ENCODE measurements around the gene RSBN1.

The RSBN1 gene

DNA sequence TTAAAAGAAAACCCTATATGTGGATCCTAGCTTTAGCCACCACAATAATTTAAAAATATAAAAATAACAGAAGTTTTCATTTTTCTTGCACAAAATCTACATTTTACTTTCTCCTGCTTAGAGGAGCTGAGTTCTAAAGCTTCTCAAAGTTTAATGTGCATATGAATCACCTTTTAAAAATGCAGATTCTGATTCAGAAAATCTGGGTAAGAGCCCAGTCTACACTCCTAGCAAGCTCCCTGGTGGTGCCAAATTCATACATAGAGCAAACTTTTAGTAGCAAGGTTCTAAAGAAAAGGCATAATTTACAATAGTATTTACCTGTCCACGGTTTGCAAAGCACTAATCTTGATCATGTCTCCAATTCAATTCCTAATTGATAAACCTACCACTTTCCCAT, 19.3 kb downstream of the RSBN1 start:
- peak; percentile 45 for DNase-seq (ENCODE audit: low read depth)
- no peak overlapping the region for H3K4me3 ChIP-seq (replicated peaks; ENCODE audit: low read depth, low read length)
- TF ChIP-seq, protein P1, sequence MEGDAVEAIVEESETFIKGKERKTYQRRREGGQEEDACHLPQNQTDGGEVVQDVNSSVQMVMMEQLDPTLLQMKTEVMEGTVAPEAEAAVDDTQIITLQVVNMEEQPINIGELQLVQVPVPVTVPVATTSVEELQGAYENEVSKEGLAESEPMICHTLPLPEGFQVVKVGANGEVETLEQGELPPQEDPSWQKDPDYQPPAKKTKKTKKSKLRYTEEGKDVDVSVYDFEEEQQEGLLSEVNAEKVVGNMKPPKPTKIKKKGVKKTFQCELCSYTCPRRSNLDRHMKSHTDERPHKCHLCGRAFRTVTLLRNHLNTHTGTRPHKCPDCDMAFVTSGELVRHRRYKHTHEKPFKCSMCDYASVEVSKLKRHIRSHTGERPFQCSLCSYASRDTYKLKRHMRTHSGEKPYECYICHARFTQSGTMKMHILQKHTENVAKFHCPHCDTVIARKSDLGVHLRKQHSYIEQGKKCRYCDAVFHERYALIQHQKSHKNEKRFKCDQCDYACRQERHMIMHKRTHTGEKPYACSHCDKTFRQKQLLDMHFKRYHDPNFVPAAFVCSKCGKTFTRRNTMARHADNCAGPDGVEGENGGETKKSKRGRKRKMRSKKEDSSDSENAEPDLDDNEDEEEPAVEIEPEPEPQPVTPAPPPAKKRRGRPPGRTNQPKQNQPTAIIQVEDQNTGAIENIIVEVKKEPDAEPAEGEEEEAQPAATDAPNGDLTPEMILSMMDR (IDR thresholded peaks at IDR 0.05; ENCODE audit: low read length, missing control alignments), result no peak

DNA sequence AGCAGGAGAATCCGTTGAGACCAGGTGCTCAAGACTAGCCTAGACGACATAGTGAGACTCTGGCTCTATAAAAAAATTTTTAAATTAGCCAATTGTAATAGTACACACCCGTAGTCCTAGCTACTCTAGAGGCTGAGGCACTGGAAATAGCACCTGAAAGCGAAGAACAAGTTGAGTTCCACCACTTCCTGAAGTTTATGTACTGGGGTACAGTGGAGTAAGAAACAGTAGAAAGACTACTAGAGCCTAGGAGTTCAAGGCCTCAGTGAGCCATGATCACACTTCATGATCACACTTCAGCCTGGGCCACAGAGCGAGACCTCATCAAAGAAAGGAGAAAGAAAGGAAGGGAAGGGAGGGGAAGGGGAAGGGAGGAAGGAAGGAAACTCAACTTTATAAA, 19.8 kb downstream of the RSBN1 start:
- no peak overlapping the region for H3K4me3 ChIP-seq (replicated peaks; ENCODE audit: low read depth, low read length)
- DNase-seq (ENCODE audit: low read depth), result no peak
- TF ChIP-seq, protein P1 (IDR thresholded peaks at IDR 0.05; ENCODE audit: low read length, missing control alignments), result no peak

DNA sequence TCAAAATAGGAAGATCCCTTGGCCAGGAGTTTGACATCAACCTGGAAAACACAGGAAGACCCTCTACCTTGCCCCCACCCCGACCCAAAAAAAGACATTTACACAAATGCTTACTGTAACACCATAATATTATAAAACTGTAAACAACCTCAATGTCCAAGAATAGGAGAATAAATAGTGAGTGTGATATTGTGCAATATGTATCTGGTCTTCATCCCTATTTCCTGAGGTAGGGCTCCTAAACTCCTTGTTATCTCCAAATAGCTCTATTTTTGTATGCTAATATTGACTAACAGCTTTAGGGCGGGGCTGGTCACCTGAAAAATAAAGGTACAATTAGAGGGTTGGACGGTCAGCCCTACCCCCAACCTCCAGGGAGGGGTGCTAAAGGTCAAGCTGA, 23.5 kb downstream of the RSBN1 start:
- no peak overlapping the region for H3K4me3 ChIP-seq (replicated peaks; ENCODE audit: low read depth, low read length)
- no peak for DNase-seq (ENCODE audit: low read depth)
- TF ChIP-seq, protein P1 (IDR thresholded peaks at IDR 0.05; ENCODE audit: low read length, missing control alignments), result no peak

DNA sequence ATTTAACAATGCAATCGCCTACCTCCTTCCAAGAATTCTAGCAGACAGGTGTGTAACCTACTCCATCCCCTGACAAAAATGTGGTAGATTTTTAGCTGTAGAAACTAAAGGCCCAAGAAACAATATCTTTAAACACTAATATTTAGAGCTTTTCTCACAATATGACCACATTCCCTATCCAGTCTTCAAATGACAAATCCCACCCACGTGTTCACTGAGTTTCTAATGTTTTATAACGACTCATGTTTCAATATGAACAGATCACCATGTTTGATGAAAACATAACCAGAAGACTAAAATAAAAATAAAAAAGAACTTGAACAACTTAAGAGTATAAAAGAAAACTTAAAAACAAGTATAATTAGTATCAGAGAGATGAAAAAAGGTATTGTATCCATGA, 24.6 kb downstream of the RSBN1 start:
- no peak overlapping the region for H3K4me3 ChIP-seq (replicated peaks; ENCODE audit: low read depth, low read length)
- TF ChIP-seq, protein P1 (IDR thresholded peaks at IDR 0.05; ENCODE audit: low read length, missing control alignments), result no peak
- DNase-seq (ENCODE audit: low read depth), result no peak

DNA sequence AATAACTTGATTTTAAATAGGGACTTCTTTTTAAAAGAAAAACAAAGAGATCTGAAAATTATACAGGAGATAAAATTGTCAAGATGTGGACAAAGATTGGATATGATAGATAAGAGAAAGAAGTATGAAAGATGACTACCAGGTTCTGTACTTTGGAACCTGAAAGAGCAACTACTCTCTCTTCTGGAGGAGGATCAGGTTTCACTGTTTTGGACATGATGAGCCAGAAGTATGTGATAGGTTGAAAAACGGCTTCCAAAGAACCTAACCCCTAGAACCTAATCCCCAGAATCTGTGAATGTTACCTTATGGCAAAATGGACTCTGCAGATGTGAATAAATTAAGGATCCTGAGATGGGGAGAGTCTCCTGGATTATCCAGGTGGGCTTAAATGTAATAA, 26.2 kb downstream of the RSBN1 start:
- TF ChIP-seq, protein P1 (IDR thresholded peaks at IDR 0.05; ENCODE audit: low read length, missing control alignments), result no peak
- DNase-seq (ENCODE audit: low read depth), result no peak
- no peak overlapping the region for H3K4me3 ChIP-seq (replicated peaks; ENCODE audit: low read depth, low read length)

DNA sequence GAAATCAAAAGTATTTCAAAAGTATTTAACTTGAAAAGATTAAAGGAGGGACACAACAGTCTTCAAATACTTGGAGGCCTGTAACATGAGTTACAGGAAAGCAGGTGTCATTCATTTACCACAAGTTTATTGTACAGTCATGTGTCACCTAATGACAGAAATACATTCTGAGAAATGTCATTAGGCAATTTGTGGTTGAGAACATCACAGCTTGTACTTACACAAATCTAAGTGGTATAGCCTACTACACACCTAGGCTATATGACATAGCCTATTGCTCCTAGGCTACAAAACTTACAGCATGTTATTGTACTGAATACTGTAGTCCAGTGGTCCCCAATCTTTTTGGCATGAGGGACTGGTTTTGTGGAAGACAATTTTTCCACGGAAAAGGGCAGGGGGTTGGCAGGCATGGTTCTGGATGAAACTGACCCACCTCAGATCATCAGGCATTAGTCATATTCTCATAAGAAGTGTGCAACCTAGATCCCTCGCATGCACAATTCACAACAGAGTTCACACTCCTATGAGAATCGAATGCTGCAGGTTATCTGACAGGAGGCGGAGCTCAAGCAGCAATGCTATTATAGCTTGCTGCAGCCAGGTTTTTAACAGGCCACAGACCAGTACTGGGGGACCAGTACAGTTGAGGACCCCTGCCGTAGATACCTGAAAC, 28.0 kb downstream of the RSBN1 start:
- no peak overlapping the region for H3K4me3 ChIP-seq (replicated peaks; ENCODE audit: low read depth, low read length)
- no peak for DNase-seq (ENCODE audit: low read depth)
- TF ChIP-seq, protein P1 (IDR thresholded peaks at IDR 0.05; ENCODE audit: low read length, missing control alignments), result no peak
